GM21360 (cell line): ENCODE results near the gene SRCIN1.

Source experiments
- ATAC-seq: cut with Tn5 transposase; IDR thresholded peaks from one replicate; pipeline ENCODE4 v1.9.1; 2021; ENCODE audit warnings: mild to moderate bottlenecking, moderate library complexity; ENCODE audit not compliant: unreplicated experiment

The SRCIN1 gene

GRCh38 chr17:38564254-38564837 lies 41.4 kb downstream of the SRCIN1 start:
- ATAC-seq: no peak

GRCh38 chr17:38563362-38564253 lies 42.1 kb downstream of the SRCIN1 start:
- ATAC-seq: no peak

GRCh38 chr17:38562903-38563302 lies 42.8 kb downstream of the SRCIN1 start:
- ATAC-seq: no peak

GRCh38 chr17:38562215-38562569 lies 43.6 kb downstream of the SRCIN1 start:
- ATAC-seq: no peak

- ATAC-seq: no peak
Observed at GRCh38 chr17:38561416-38562214, 44.1 kb downstream of the SRCIN1 start.

GRCh38 chr17:38560503-38561318 lies 45.0 kb downstream of the SRCIN1 start:
- no peak for ATAC-seq

- no peak for ATAC-seq
Observed at GRCh38 chr17:38559880-38560230, 45.9 kb downstream of the SRCIN1 start.

GRCh38 chr17:38559051-38559879 lies 46.5 kb downstream of the SRCIN1 start:
- peak; percentile 54 for ATAC-seq

- no peak for ATAC-seq
Observed at GRCh38 chr17:38558728-38559050, 47.1 kb downstream of the SRCIN1 start.

- peak; percentile 71 for ATAC-seq
Observed at GRCh38 chr17:38557836-38558727, 47.7 kb downstream of the SRCIN1 start.

GRCh38 chr17:38557396-38557795 lies 48.4 kb downstream of the SRCIN1 start:
- ATAC-seq: no peak

- no peak for ATAC-seq
Observed at GRCh38 chr17:38556239-38556638, 49.5 kb downstream of the SRCIN1 start.

GRCh38 chr17:38554430-38555350 lies 51.1 kb downstream of the SRCIN1 start:
- no peak for ATAC-seq

- ATAC-seq: no peak
Observed at GRCh38 chr17:38552343-38552742, 53.4 kb downstream of the SRCIN1 start.

GRCh38 chr17:38551121-38551520 lies 54.6 kb downstream of the SRCIN1 start:
- no peak for ATAC-seq

- no peak for ATAC-seq
Observed at GRCh38 chr17:38550661-38551060, 55.1 kb downstream of the SRCIN1 start.

GRCh38 chr17:38549285-38549684 lies 56.5 kb downstream of the SRCIN1 start:
- no peak for ATAC-seq

- ATAC-seq: no peak
Observed at GRCh38 chr17:38547444-38547843, 58.3 kb downstream of the SRCIN1 start.
